Activated CD8-positive, alpha-beta memory T cell treated with anti-CD3 and anti-CD28 coated beads, Interleukin-2, amount 50 U/mL, for 1 hour (primary cell): ENCODE results near the gene FEM1B.

Source experiments
- DNase-seq: peaks from one replicate; pipeline ENCODE4 v3.0.0-alpha.2; 2020; ENCODE audit errors: extremely low read depth

The FEM1B gene

DNA sequence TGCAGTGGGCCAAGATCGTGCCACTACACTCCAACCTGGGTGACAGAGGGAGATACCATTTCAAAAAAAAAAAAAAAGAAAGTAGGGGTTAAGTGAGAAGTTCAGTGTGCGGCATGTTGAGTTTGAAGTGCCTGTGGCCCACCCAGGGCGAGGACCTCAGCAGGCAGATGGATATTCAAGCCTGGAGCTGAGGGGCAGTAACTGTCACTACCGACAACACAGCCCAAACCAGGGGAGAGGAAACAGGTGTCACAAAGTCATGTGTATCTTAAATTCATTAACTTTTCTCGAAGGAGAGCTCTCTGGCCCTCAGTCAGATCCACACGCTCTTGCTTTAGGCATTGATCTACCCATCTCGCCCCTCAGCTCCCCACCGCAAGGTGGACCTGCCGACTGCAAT, 45.3 kb downstream of the FEM1B start:
- DNase-seq: no peak

DNA sequence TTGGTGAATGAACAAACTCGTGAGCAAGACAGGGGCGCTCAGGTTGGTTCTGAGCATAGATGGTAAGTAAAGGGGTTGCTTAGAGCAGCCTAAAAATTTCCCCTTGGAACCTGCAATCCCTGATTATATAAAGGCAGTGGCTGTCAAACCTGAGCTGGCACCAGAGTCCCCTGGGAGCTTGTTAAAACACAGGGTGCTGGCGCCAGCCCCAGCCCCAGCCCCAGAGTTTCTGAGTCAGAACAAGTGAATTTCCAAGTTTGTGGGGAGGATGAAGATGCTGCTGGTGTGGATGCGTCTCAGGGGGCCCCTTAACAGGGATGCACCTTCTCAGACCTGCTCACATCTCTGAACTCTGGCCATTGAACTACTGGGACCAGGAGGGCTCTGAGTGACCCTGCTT, 48.2 kb downstream of the FEM1B start:
- no peak for DNase-seq

DNA sequence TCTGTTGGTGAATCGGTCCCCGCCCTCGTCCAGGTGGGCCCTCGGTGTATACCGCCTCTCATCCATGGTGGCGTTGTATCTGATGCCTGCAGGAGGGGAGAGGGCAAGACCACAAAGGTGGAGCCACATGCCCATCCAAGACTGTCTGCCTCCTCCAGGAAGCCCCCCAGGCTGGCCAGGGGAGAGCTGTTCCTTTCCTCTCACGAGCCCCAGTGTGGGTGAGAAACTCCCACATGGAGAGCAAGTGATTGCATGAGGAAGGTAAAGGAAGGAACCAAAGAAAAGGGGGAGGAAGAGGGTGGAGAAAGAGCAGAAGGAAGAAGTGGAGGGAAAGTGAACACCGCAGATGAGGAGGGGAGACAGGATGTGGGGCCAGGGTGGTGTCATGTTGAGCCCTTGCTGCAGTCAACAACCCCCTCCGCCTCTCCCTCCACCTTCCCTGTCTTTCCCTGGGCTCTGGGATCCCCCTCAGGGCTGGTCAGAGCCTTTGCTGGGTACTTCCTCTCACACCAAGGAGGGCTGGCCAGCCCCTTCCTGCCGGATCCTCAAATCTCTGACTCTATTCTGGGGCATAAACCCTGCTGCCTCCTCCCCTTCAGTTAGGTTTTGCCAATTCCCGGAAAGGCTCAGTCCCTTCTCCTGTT, 49.3 kb downstream of the FEM1B start:
- DNase-seq: no peak

DNA sequence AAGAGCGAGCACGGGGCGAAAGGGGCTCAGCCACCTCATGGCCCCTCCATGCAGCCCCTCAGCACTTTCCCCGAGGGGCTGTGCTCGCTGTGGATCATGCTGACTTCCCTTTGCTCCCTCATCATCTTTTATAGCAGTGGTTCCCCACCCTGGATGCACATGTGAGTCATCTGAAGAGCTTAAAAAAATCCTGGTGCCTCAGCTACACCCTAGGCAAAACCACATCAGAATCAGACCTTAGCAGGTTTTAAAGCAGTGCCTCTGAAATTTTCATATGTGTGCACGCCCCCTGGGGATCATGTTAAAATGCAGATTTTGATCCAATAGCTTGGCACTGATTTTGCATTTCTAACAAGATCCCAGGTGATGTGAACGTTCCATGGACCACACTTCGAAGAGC, 50.9 kb downstream of the FEM1B start:
- DNase-seq: no peak

DNA sequence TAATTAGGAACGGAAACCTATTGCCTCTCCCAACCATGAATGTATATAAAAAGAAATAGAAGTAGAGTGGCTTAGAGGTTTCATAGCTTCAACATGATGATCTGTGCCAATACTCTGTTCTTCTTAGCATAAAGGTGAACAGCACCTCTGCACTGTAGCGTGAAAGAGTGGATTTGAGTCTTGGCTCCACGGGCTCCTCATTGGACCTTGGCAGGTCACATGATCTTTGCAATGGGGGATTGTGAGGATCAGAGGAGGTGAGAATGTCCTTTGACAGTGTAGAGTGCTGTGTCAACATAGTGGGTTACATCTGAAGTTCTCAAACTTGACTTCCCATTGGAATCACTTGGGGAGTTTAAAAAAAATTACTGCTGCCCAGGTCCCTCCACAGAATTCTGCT, 51.4 kb downstream of the FEM1B start:
- no peak for DNase-seq

DNA sequence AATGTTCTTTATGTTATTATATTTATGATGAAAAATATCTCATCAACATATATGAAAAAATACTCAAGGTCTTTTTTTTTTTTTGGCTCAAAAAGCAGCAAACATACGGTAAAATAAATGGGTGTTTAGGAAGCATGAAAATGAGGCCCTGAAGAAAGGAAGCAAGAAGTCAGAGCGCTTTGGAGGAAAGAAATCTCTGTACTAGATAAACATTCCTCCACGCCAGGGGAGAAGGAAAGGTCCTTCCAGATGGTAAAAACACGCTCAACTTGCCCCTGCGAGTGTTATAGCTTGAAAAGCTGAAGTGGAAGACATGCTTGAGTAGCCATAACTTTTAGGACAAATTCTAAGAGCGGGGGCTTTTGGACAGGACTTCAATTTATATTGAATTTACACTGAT, 52.9 kb downstream of the FEM1B start:
- no peak for DNase-seq

DNA sequence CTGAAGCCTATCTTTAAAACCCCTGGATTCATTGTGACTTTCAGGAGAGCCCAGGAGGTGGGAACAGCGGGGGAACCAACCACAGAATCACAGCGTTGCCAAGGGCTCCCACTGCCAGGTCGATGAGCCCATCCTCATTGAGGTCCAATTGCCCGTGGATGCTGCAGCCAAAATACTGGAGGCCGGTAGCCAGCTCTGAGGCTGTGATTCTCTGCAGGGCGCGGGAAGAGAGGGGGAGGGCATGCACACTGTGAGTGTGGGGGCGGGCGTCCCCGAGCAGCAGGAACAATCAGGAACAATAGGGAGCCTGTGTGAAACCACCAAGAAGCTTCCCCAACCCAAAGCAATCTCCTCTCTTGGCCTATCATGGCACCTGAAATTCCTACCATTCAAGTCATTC, 53.4 kb downstream of the FEM1B start:
- no peak for DNase-seq

DNA sequence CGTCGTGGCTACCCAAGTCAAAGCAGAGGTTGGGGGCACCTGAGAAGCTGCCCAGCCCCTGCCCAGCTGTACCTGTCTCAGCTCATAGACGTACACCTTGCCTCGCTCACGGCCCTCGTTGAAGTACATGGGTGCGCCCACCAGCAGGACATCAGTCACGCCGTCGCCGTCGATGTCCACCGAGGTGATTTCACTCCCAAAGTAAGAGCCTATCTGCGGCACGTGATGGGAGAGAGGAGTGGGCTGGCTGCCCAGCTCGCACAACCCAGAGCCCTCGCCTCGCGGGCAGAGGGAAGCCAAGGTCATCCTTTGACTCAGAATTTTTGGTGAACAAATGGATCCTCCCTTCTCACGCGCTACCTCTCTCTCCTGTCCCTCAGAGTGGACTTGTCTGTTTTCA, 54.7 kb downstream of the FEM1B start:
- no peak for DNase-seq

DNA sequence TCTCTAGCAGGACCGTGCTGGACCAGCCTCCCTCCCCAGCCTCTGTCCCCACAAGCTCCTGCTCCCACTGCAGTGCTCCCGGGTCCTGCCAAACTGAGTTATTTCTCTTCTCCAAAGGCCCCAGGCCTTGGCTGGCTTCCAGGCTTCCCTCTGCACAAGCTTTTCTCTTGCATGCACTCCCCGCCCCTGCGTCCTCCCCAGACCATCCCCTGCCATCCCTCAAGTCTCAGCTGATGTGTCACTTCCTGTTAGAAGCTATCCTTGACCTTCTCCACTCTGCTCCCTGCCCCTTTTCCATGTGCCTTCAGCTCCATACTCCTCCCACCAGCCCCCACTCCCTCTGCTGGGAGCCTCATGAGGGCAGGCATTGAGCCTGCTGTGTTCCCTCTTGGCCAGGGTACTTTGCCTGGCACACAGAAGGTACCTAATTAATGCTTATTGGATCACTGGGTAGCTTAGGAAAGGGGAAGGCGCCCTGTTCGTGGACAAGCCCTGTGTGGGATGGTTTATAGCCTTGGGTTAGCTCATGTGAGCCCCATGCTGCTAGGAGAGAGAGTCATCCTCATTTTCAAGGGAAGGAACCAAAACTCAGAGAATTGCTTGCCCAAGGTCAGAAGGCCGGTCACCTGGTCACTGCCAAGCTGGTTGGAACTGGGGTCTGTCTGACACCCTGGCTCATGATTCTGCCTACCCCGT, 56.4 kb downstream of the FEM1B start:
- no peak for DNase-seq

DNA sequence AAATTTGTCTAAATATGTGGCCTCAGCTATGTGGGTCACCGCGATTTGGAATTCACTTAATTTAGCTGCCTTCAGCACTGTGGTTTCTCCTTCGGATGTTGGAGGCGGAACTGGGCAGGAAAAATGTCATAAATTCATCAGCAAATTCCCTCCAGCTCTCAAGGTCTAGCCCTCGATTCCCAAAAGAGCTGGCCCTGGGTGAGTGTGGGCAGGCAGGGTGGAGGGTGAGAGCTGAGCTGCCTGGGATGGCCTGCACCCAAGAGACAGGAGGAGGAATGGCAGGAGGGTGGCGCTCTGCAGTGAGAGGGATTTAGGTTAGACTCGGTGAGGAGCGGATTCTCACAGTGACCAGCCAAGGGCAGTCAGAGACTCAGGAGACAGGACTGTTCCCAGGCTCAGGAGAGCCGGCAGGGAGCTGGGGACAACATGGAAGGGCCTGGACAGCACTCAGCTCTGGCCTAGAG, 57.1 kb downstream of the FEM1B start:
- DNase-seq: no peak

DNA sequence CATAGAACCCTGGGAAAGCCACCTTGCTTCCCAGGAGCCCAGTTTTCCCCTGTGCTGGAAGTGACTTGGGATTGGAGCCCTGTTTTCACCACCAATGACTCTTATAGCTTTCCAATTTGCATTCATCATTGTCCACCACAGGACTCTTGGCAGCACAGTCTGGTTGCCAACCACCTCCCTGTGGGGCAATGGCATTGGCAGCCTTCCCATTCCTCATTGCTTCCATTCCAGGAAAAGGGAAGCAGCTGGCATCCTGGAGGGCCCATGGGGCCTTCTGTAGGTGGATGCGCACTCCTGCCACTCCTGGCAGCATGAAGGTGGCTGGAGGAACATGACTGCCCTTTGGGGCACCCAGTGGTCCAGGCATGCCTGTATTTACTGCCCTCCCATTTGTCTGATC, 57.7 kb downstream of the FEM1B start:
- DNase-seq: no peak

DNA sequence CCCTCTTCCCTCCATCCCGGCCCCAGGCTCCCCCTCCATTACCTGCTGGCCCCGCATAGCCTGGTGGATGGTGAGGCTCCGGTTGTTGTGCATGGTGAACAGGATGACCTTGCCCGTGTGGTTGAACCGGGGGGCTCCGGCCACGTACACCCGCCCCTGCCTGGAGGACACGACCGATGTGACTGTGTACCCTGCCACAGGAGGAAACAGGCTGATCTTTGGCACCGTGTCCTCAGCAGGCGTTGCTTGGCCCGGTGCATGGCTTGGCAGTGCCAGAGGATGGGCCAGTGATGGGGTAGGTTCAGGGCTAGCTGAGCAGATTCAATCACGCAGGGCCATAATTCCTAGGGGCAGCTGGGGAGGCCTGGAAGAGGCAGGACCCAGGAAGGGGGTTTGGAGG, 58.1 kb downstream of the FEM1B start:
- no peak for DNase-seq

DNA sequence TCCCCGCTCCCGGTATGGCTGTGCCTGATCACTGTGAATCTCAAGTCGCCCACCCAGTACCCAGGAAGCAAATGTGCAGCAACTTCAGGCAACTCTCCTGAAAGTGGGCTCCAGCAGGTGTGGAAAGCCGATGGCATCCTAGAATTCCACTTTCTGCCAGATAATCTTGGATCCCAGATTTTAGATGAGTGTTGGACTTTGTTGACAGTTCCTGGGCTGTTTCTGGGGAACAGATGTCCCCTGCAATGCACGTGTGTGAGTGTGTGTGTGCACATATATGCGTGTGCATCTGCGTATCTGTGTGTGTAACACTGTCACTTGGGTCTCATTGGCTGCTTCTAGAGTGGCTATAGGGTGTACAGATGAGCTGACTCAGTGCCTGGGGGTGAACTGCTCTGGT, 59.0 kb downstream of the FEM1B start:
- DNase-seq: no peak

DNA sequence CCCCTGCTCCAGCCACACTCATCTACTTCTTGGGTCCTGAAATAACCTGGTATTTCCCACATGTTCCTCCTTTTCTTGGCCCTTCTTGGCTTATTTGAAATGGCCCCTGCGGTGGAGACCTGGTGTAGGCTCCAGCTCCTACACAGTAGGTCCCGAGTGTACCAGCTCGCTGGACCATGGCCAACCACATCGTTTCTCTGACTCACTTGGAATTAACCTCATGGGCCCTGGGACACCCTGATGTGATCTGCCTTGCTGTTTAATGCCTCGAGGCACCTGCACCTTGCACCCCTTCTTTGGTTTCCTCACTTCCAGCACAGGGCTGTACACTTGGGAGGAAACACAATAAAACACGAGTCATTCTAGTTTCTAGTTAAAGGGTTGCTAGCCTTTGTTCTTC, 60.3 kb downstream of the FEM1B start:
- DNase-seq: no peak

DNA sequence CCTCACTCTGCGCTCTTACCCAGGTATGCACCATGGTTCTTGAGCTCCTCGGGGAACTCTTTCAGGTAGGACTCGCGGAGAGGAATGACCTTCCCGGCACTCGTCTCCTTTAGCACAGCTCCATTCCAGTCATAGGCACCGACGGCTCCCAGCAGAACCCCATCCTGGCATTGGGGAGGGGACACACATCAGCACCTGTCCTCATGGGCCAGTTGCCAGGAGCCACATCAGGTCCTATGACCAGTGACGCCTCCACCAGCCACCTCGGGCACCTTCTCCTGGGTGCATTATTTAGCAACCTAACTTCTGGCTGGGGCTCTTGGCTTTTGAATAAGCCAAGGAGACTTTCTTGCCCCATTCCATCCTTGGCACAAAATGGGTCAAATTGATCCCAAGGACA, 61.9 kb downstream of the FEM1B start:
- no peak for DNase-seq

DNA sequence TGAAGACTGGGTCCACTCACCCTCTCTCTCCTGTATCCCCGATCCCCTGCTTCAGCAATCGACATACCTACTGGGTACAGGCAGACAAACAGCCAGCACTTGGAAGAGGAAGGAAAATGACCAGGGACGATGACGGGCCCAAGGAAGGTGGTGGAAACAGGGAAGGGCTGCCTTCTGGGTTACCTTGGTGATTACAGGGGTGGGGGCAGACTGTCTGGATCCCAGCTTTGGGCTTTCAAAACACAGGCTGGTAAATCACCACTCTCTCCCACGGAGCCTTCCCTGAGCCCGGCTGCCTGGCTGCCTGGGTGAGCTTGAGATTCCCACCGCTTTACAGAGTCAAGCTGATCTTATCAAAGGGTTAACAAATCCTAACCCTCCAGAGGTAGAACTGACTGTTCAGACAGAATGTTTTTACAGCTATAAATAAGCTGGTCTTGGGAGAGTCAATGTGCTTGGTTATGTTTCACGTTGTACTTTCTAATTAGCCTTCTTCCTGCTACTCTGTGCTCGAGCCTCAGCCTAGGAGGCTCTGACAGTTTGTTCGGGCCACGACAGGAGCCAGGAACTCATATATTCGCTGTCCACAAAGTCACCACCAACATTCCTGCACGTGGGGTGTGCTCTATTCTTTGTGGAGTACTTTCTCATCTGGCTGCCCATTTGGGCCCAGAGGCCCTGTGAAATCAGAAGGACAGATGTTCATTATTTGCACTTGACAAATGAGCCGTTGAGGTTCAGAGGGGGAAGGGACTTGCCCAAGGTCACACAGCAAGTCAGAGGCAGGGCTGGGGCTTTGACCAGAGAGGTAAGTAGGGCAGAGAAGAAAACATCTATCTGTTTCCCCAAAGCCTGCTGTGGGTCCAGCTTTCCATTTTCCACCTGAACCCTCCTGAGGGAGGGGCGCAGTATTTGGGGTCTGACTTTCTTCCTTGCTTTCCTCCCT, 63.5 kb downstream of the FEM1B start:
- no peak for DNase-seq

DNA sequence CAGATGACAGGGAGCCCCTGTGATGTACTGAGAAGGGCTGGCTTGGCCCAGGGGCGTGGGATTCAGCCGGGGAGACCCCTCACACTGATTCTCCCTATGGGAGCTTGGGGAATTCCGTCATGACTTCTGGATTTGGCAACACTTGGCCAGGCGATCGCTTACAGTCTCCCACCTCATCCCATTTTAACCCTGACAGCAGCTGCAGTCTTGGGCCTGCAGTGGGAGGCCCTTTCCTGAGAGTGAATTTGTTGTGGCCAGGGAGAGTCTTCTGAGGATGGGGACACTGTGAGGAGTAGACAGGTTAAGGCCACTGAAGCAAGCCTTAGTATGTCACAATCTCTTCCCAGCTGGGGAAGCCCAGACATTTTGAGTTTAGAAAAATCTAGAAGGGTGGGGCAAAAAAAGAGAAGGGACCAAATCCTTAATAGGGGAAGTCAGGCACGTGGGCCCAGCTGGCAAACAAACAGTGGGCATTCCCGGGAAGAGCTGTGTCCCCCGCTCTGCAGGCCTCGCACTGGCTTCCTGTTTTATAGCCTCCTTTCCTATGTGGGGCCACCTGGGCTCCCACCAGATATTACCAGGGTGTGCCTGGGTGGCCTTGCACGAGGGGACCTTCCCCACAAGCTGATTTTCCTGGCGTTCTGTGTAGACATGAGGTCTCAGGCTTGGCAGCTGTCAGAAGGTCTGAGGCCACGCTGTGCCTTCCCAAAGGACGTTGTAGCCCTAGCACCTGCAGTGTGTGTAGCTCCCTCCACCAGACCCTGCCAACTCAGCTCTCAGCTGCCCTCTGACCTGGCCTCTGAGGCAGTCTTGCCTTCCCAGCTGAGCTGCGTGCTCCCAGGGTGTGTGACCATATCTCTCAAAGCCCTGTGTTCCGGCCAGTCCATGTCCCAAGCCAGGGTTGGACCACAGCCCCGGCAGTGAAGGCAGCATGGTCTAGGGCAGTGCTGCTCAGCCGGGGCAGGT, 64.5 kb downstream of the FEM1B start:
- no peak for DNase-seq

DNA sequence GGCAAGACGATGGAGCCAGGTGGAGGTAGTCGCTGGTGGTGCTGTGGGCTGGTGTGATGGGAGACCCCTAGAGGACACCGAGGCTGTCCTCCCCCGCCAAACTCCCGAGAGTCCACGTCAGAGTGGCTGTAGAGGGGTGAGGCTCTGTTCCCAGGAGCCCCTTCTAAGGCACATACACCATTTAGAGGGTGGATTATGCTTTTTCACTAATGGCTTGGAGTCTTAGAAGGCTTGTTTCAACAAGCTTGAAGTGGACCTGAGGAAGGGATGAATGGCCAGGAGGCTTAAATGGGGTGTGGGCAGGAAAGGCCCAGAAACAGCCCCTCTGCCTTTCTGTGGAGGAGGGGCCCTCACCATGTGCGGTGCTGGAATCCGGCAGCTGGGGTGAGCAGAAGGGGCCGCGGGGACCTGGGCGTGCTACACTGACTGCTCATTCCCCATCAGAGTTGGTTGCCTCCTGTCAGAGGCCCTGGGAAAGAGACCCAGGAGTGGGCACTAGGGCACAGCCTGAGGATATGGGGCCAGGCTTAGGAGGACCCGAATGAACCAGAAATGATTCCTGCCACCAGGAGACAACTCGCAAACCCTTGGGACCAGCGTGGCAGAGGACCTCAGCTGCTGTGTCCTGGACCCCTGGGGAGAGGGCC, 66.2 kb downstream of the FEM1B start:
- DNase-seq: no peak

DNA sequence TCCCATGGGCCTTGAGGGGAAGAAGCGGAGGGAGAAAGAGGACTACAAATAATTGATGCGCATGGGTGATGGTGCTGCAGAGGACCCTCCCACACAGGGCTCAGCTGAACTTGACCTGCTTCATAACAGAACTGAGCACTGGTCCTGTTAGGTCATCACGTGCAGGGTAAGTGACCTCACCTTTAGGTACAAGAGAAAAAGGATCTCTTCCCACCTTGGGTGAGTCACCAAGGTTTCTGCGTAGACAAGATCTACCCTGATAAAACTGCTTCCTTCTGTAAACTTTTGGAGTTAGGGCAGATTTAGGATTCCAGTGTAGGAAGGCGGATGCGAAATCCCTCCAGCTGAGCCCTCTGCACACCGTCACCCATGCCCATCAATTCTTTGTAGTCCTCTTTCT, 67.1 kb downstream of the FEM1B start:
- DNase-seq: no peak
